ENCODE data around the gene PARD3B. TPM values are rescaled to one million over a fixed set of nuclear protein-coding genes. Genes with fewer than 3 reads are reported as not detected.

PARD3B gene
- total RNA-seq, 1 donor from 2014 or later: 23.8 TPM

DNA sequence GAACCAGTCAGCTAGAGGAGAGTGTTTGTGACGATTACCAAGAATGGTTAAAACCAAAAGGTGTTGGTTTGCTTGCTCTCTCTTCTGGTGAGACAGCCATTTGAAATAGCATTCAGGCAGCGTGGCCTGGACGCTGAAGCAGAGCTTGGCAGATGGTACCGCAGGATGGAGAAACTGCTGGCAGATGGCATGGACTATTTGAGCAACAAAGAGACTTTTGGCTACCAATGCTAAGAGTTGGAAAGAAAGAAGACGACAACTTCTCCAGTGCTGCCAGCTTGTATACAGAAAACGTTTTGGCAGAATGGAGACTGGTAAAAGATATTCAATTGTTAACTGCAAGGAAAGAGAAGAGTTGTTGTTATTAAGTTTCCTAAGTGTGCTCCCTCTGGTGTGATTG lies 315.0 kb downstream of the PARD3B start:
- Histone ChIP-seq H3K27ac (no peak overlapping the region), H3K4me1 (no peaks in the 10 kb centered on the region), H3K4me3 (no peak overlapping the region), H3K36me3 (no peaks in the 10 kb centered on the region), H3K27me3 (ENCODE audit: low read depth) (no peaks in the 10 kb centered on the region), H3K9me3 (no peaks in the 10 kb centered on the region)
- ATAC-seq (no peak), DNase-seq (no peak)
- TF ChIP-seq, protein P1, sequence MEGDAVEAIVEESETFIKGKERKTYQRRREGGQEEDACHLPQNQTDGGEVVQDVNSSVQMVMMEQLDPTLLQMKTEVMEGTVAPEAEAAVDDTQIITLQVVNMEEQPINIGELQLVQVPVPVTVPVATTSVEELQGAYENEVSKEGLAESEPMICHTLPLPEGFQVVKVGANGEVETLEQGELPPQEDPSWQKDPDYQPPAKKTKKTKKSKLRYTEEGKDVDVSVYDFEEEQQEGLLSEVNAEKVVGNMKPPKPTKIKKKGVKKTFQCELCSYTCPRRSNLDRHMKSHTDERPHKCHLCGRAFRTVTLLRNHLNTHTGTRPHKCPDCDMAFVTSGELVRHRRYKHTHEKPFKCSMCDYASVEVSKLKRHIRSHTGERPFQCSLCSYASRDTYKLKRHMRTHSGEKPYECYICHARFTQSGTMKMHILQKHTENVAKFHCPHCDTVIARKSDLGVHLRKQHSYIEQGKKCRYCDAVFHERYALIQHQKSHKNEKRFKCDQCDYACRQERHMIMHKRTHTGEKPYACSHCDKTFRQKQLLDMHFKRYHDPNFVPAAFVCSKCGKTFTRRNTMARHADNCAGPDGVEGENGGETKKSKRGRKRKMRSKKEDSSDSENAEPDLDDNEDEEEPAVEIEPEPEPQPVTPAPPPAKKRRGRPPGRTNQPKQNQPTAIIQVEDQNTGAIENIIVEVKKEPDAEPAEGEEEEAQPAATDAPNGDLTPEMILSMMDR (IDR thresholded peaks at IDR 0.05): no peak
- intact Hi-C loops (cut with DNase I): no loop called here

DNA sequence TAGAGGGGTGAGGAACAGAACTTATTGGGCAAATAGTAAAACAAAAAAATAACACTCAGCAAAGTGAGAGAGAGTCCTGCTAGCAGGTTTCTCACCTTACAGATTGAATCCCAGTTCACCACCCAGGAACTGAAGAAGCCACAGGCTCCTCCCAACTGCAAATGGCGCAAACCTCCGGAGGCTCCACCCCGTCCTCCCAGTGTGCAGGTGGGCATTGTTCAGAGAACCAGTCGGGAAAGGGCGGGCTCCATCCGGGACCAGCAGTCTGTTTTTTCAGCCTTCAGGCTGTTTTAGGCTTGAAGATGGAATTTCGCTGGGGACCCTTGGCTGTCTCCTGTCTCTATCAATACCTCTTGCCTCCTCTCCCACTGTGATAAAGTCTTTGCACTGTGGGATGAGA lies 317.5 kb downstream of the PARD3B start:
- Histone ChIP-seq H3K4me3 (no peak overlapping the region), H3K27me3 (ENCODE audit: low read depth) (no peaks in the 10 kb centered on the region), H3K4me1 (no peaks in the 10 kb centered on the region), H3K27ac (no peak overlapping the region), H3K9me3 (no peaks in the 10 kb centered on the region), H3K36me3 (no peaks in the 10 kb centered on the region)
- ATAC-seq: no peak
- intact Hi-C loops (cut with DNase I): no loop called here
- no peak for DNase-seq
- TF ChIP-seq, protein P1 (IDR thresholded peaks at IDR 0.05): no peak

DNA sequence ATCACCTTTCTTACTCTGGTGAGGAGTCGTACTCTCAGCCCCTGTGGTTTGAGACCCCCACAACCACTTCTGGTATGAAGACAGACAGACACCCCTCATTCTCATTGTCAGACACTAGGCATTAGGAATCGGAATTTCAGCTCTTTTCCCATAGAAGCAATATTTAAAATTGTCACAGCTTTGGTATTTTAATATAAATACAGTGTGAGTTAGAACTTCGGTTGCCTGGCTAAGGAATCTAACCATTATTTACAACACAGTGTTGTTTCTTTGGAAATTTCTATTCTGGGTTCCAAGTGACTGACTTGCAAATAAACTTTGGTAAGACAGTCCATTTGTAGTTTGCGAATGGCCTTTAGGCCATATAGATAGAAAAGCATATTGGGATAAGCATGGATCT lies 318.1 kb downstream of the PARD3B start:
- no peaks in the 10 kb centered on the region for H3K27me3 ChIP-seq (ENCODE audit: low read depth)
- no peak overlapping the region for H3K27ac ChIP-seq
- ATAC-seq: no peak
- no peak for DNase-seq
- intact Hi-C loops (cut with DNase I): no loop called here
- no peaks in the 10 kb centered on the region for H3K36me3 ChIP-seq
- H3K4me1 ChIP-seq: no peaks in the 10 kb centered on the region
- no peak overlapping the region for H3K4me3 ChIP-seq
- TF ChIP-seq, protein P1 (IDR thresholded peaks at IDR 0.05): no peak
- H3K9me3 ChIP-seq: no peaks in the 10 kb centered on the region

DNA sequence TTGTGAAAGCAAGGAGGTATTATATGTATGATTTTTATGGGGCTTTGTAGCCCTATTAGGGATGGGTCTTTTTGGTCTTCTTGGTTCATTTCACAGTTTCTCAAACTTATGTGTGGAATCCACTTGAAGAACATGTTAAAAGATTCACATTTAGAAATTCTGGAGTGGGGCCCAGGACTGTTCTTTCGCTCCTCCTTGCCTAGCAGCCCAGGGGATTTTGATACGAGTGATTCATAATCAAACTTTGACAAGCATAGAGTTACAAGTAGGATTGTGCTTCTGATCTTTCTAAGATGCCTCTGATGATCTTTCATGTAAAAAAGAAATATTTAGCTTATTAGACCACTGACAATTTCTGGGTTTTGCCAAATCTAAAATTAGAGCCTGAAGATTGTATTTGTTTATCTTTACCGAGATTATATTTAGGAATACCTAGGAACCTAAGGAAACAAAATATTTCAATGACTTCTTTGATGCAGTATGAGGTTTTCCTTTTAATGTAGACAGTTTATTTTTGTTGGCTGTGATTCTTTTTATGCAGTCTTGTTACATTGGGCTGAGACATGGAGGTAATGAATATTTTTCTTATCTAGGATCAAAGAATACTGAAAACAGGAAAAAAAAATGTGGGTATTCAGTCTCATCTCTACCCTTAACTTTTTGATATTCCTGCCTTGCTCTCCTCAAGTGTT lies 324.0 kb downstream of the PARD3B start:
- no peaks in the 10 kb centered on the region for H3K36me3 ChIP-seq
- H3K9me3 ChIP-seq: no peaks in the 10 kb centered on the region
- H3K4me3 ChIP-seq: no peak overlapping the region
- peaks cover 7% of the 10 kb centered on the region for H3K4me1 ChIP-seq
- DNase-seq: no peak
- H3K27me3 ChIP-seq (ENCODE audit: low read depth): no peaks in the 10 kb centered on the region
- intact Hi-C loops (cut with DNase I): no loop called here
- TF ChIP-seq, protein P1 (IDR thresholded peaks at IDR 0.05): no peak
- no peak for ATAC-seq
- no peak overlapping the region for H3K27ac ChIP-seq

DNA sequence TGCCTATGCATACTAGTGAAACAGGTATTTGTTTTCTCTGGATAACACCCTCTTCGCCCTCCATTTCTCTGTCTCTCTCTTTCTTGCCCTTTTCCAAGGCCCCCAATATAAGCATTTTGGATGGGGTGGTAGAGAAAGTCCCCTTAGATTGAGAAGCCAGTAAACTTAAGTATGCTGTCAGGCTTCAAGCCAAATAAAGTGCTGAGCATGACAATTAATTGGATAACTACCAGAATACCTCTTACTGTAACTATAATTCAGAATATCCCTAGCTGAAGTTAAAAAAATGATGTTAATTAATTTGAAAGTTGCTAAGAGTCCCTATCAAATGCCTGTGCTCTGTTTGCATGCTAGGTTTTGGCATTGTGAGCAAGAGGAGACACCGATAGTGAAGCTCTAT lies 324.8 kb downstream of the PARD3B start:
- no peak overlapping the region for H3K4me3 ChIP-seq
- no peaks in the 10 kb centered on the region for H3K36me3 ChIP-seq
- no peaks in the 10 kb centered on the region for H3K9me3 ChIP-seq
- ATAC-seq (no peak), DNase-seq (no peak)
- peaks cover 7% of the 10 kb centered on the region for H3K4me1 ChIP-seq
- H3K27ac ChIP-seq: no peak overlapping the region
- no peaks in the 10 kb centered on the region for H3K27me3 ChIP-seq (ENCODE audit: low read depth)
- TF ChIP-seq, protein P1 (IDR thresholded peaks at IDR 0.05): no peak
- intact Hi-C loops (cut with DNase I): no loop called here

All from lower lobe of right lung (tissue), 2 donors.